Hepatocyte (in vitro differentiated cells): ENCODE results near the gene SVIL.

ENCODE experiments used
- EZH2 ChIP-seq: fragments of 200-600 bp; sonication (generic); IDR thresholded peaks from 2 replicates; pipeline ENCODE4 v1.6.1; 2016; ENCODE audit warnings: antibody characterized with exemption, mild to moderate bottlenecking, borderline replicate concordance
- TF ChIP-seq, protein P1 (sequence below): fragments of 200-600 bp; sonication (generic); IDR thresholded peaks from 2 replicates; pipeline ENCODE4 v1.5.1; 2016; ENCODE audit warnings: antibody characterized with exemption, mild to moderate bottlenecking; ENCODE audit not compliant: poor library complexity

DNA sequence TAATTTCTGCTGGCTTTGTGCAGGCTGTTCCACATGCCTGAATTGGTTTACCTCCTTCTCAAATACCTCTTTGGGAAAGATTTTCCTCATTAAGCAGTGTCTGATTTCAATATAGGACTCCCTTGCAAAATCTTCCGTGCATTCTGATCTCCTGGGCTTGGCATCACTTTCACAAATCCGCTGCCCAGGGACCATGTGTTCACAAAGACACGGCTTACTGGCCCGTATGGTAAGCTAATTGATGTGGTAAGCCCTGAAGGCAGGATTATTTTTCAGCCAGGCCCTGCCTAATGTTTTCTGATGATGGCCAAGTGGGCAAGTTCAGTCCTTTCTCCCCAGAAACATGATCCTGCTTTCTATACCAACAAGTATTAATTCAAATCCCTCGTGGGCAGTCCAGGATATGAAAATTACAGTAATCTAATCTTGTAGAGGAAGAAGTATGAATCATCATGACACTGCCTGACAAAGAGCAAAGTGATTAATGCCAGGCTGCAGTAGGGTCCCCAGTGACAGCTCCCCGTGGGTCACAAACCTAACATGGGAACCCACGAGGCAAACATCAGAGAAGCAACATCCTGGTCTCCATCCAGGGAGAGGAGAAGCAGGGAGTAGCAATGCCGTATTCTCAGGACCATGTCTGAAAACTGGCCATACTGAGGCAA is 11.6 kb upstream of the SVIL start:
- TF ChIP-seq, protein P1, sequence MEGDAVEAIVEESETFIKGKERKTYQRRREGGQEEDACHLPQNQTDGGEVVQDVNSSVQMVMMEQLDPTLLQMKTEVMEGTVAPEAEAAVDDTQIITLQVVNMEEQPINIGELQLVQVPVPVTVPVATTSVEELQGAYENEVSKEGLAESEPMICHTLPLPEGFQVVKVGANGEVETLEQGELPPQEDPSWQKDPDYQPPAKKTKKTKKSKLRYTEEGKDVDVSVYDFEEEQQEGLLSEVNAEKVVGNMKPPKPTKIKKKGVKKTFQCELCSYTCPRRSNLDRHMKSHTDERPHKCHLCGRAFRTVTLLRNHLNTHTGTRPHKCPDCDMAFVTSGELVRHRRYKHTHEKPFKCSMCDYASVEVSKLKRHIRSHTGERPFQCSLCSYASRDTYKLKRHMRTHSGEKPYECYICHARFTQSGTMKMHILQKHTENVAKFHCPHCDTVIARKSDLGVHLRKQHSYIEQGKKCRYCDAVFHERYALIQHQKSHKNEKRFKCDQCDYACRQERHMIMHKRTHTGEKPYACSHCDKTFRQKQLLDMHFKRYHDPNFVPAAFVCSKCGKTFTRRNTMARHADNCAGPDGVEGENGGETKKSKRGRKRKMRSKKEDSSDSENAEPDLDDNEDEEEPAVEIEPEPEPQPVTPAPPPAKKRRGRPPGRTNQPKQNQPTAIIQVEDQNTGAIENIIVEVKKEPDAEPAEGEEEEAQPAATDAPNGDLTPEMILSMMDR: no peak
- no peak for TF ChIP-seq EZH2
